SK-N-SH (cell line): Measurements from ENCODE around the gene KCNIP4. TPM values are rescaled to one million over a fixed set of nuclear protein-coding genes. Genes with fewer than 3 reads are reported as not detected.

ENCODE experiments used
- CTCF ChIA-PET: fragments of 300-600, 350-600 bp; formaldehyde crosslinking; extraction: SDS; loops from one replicate; lab custom pipeline; 2021; lab: Yijun Ruan, JAX
- POLR2A ChIA-PET: fragments of 350-600 bp; sonication (Branson Sonifier 250); formaldehyde crosslinking; extraction: SDS; loops from one replicate; lab custom pipeline; 2020; ENCODE audit warnings: antibody characterized with exemption, inconsistent platforms; lab: Yijun Ruan, JAX
- DNase-seq: peaks from one replicate; pipeline ENCODE4 v3.0.0; 2012
- H2AFZ ChIP-seq: fragments of 200-600 bp; sonication (generic); 2 replicates; pipeline ENCODE4 v1.8.1; 2016; ENCODE audit warnings: antibody characterized with exemption, mild to moderate bottlenecking, low read depth
- H3F3A ChIP-seq: fragments of 200-600 bp; sonication (generic); replicated peaks from 2 replicates; pipeline ENCODE3; 2016; ENCODE audit warnings: antibody characterized with exemption, mild to moderate bottlenecking; ENCODE audit not compliant: insufficient read depth
- H3K27ac ChIP-seq, 2 experiments: fragments of 200-500 bp in 1 of 2; fragments of 200-600 bp in 1 of 2; sonication (Bioruptor generic) in 1 of 2; sonication (generic), shearing (Covaris generic) in 1 of 2; 2 replicates each; pipeline versions ENCODE4 v1.5.1 to v1.6.1; 2014 to 2016; ENCODE audit warnings: low read depth in 2 of 2, inconsistent platforms in 1 of 2, low read length in 1 of 2, mild to moderate bottlenecking in 1 of 2, mixed read lengths in 1 of 2
- H3K27me3 ChIP-seq: fragments of 200-600 bp; sonication (generic), shearing (Covaris generic); 2 replicates; pipeline ENCODE4 v1.6.1; 2016; ENCODE audit warnings: mixed run types; ENCODE audit not compliant: insufficient read depth
- H3K36me3 ChIP-seq, 2 experiments: fragments of 200-500 bp in 1 of 2; fragments of 200-600 bp in 1 of 2; sonication (Bioruptor generic) in 1 of 2; sonication (generic) in 1 of 2; replicated peaks in 1 of 2; 2 replicates each; pipeline versions ENCODE3 to v1.5.1; 2014 to 2016; ENCODE audit warnings: low read length in 1 of 2, mild to moderate bottlenecking in 1 of 2; ENCODE audit not compliant: insufficient read depth in 2 of 2, control insufficient read depth in 1 of 2
- H3K4me1 ChIP-seq, 2 experiments: fragments of 200-500 bp in 1 of 2; fragments of 200-600 bp in 1 of 2; sonication (Bioruptor generic) in 1 of 2; sonication (generic), shearing (Covaris generic) in 1 of 2; 2 replicates each; pipeline versions ENCODE4 v1.5.1 to v1.6.1; 2014 to 2016; ENCODE audit warnings: low read depth in 1 of 2, low read length in 1 of 2, mixed run types in 1 of 2; ENCODE audit not compliant: insufficient read depth in 2 of 2, control insufficient read depth in 1 of 2
- H3K4me2 ChIP-seq: fragments of 200-600 bp; sonication (generic), shearing (Covaris generic); 2 replicates; pipeline ENCODE4 v1.6.1; 2017; ENCODE audit warnings: mixed run types
- H3K4me3 ChIP-seq, 2 experiments: fragments of 200-500 bp in 1 of 2; fragments of 200-600 bp in 1 of 2; sonication (Bioruptor generic) in 1 of 2; sonication (generic), shearing (Covaris generic) in 1 of 2; 2 replicates each; pipeline versions ENCODE4 v1.5.1 to v1.8.1; 2014 to 2016; ENCODE audit warnings: low read depth in 2 of 2, inconsistent platforms in 1 of 2, low read length in 1 of 2, mild to moderate bottlenecking in 1 of 2, mixed read lengths in 1 of 2, moderate library complexity in 1 of 2
- H3K79me2 ChIP-seq: fragments of 200-600 bp; sonication (generic); 2 replicates; pipeline ENCODE4 v1.8.1; 2017; ENCODE audit warnings: mild to moderate bottlenecking; ENCODE audit not compliant: insufficient read depth
- H3K9ac ChIP-seq: fragments of 200-600 bp; sonication (generic); 2 replicates; pipeline ENCODE4 v1.6.1; 2017; ENCODE audit warnings: mixed run types
- H3K9me2 ChIP-seq: fragments of 200-600 bp; sonication (generic); 2 replicates; pipeline ENCODE4 v1.6.1; 2017; ENCODE audit warnings: mixed run types
- H3K9me3 ChIP-seq: fragments of 200-600 bp; sonication (generic); 2 replicates; pipeline ENCODE4 v1.6.1; 2017; ENCODE audit warnings: mixed run types, mild to moderate bottlenecking, moderate library complexity
- H4K20me1 ChIP-seq: fragments of 200-600 bp; sonication (generic); 2 replicates; pipeline ENCODE4 v1.6.1; 2017; ENCODE audit warnings: mild to moderate bottlenecking, mixed run types; ENCODE audit not compliant: insufficient read depth
- CTCF ChIP-seq: fragments of 200-600 bp; sonication (generic); IDR thresholded peaks from 2 replicates; pipeline ENCODE4 v1.6.1; 2017; ENCODE audit warnings: antibody characterized with exemption, mild to moderate bottlenecking, moderate library complexity
- EP300 ChIP-seq, 2 experiments: IDR thresholded peaks; 2 replicates each; pipeline versions ENCODE4 v1.4.0 to v1.6.1; 2012; ENCODE audit warnings: borderline replicate concordance in 1 of 2, low read depth in 1 of 2, low read length in 1 of 2
- EZH2phosphoT487 ChIP-seq: fragments of 200-600 bp; sonication (generic); IDR thresholded peaks from 2 replicates; pipeline ENCODE4 v1.6.1; 2017; ENCODE audit warnings: low read depth, mixed run types, mild to moderate bottlenecking, antibody characterized with exemption, moderate library complexity, borderline replicate concordance
- FOSL2 ChIP-seq: IDR thresholded peaks from 2 replicates; pipeline ENCODE4 v1.4.0; 2012; ENCODE audit warnings: low read depth, mild to moderate bottlenecking, moderate library complexity, borderline replicate concordance
- FOXJ3 ChIP-seq: sonication (generic); formaldehyde crosslinking; IDR thresholded peaks from 2 replicates; pipeline ENCODE4 v1.5.1; 2020; ENCODE audit warnings: mild to moderate bottlenecking, missing genetic modification reagents
- FOXM1 ChIP-seq: IDR thresholded peaks from 2 replicates; pipeline ENCODE4 v1.4.0; 2012; ENCODE audit warnings: low read depth, mild to moderate bottlenecking
- GABPA ChIP-seq: IDR thresholded peaks from 2 replicates; pipeline ENCODE4 v1.4.0; 2012; ENCODE audit warnings: low read depth, mild to moderate bottlenecking
- GATA2 ChIP-seq: sonication (generic); formaldehyde crosslinking; IDR thresholded peaks from 2 replicates; pipeline ENCODE4 v1.5.0; 2020; ENCODE audit warnings: mild to moderate bottlenecking, missing genetic modification reagents
- NFIC ChIP-seq: IDR thresholded peaks from 2 replicates; pipeline ENCODE4 v1.4.0; 2012; ENCODE audit warnings: borderline replicate concordance
- NRF1 ChIP-seq: IDR thresholded peaks from 2 replicates; pipeline ENCODE4 v1.6.1; 2012; ENCODE audit warnings: low read depth, mild to moderate bottlenecking, low read length
- POLR2AphosphoS5 ChIP-seq: IDR thresholded peaks from 2 replicates; pipeline ENCODE4 v1.6.1; 2012; ENCODE audit warnings: low read depth, low read length
- RAD21 ChIP-seq: IDR thresholded peaks from 2 replicates; pipeline ENCODE4 v1.6.1; 2012; ENCODE audit warnings: mild to moderate bottlenecking, low read length
- RCOR1 ChIP-seq: fragments of 150-350 bp; IDR thresholded peaks from 2 replicates; pipeline ENCODE4 v1.6.1; 2017; ENCODE audit warnings: antibody characterized with exemption, low read length
- RFX5 ChIP-seq: IDR thresholded peaks from 2 replicates; pipeline ENCODE4 v1.6.1; 2012; ENCODE audit warnings: mild to moderate bottlenecking, improper control_type of control experiment, low read length
- RXRA ChIP-seq: IDR thresholded peaks from 2 replicates; pipeline ENCODE4 v1.4.0; 2012; ENCODE audit warnings: low read depth, mild to moderate bottlenecking, borderline replicate concordance
- USF1 ChIP-seq: IDR thresholded peaks from 2 replicates; pipeline ENCODE4 v1.4.0; 2012; ENCODE audit warnings: low read depth, borderline replicate concordance
- USF2 ChIP-seq: fragments of 150-350 bp; IDR thresholded peaks from 2 replicates; pipeline ENCODE4 v1.6.1; 2017; ENCODE audit warnings: antibody characterized with exemption, low read length, low read depth, borderline replicate concordance
- ZBTB33 ChIP-seq: IDR thresholded peaks from 2 replicates; pipeline ENCODE4 v1.4.0; 2012; ENCODE audit warnings: low read depth, borderline replicate concordance
- WGBS: methylation state at CpG from one replicate; pipeline ENCODE4 v1.1.6; 2017; ENCODE audit warnings: low lambda C conversion rate; 5-methylcytosine and 5-hydroxymethylcytosine counted together
- polyA plus RNA-seq, 3 experiments: library from polyadenylated mRNA; depleted of rRNA; stranded (reverse); fragments of >200 nt; gene quantifications; 2 replicates each; pipeline ENCODE4 v1.2.3, GENCODE V29; 2012

The KCNIP4 gene
- polyA plus RNA-seq, 1 of the 3 experiments (the other 2 are of a cell fraction) = 0.18 TPM

GRCh38 chr4:21467551-21467950 lies 481.0 kb downstream of the KCNIP4 start:
- H3F3A ChIP-seq = no peaks in the 10 kb centered on the region
- H3K4me1 ChIP-seq = peaks cover 0 to 16% of the 10 kb centered on the region in 2 experiments; a peak in 2 of 4 replicates
- no peak overlapping the region for H2AFZ ChIP-seq
- DNase-seq = no peak
- H3K9me2 ChIP-seq = no peaks in the 10 kb centered on the region
- WGBS = 48% methylated on average over 4 of the region's 4 CpGs
- H3K79me2 ChIP-seq = no peaks in the 10 kb centered on the region
- no peak overlapping the region for H3K27ac ChIP-seq
- ChIA-PET CTCF (interaction anchor here (1.0 to 6.2 kb wide), 3 partner anchors 11 to 692 kb away, joined by 3 to 80 read pairs (median 5); no protein-coding TSS in a partner anchor), POLR2A (no interaction called here)
- H3K9ac ChIP-seq = no peak overlapping the region
- no peak overlapping the region for H3K4me2 ChIP-seq
- no peak overlapping the region for H3K4me3 ChIP-seq
- H3K9me3 ChIP-seq = no peaks in the 10 kb centered on the region
- H4K20me1 ChIP-seq = no peaks in the 10 kb centered on the region
- no peaks in the 10 kb centered on the region for H3K27me3 ChIP-seq
- TF ChIP-seq FOXJ3 (no peak), EZH2phosphoT487 (no peak), RAD21 (no peak), RXRA (no peak), GATA2 (no peak), FOSL2 (no peak), USF1 (no peak), USF2 (no peak), NFIC (no peak), GABPA (no peak), POLR2AphosphoS5 (no peak), RFX5 (no peak), ZBTB33 (no peak), FOXM1 (no peak), RCOR1 (no peak), CTCF (no peak), NRF1 (no peak), EP300 (IDR thresholded peaks at IDR 0.05; ENCODE audit: borderline replicate concordance in 1 of 2, low read depth in 1 of 2, low read length in 1 of 2) (no peak)
- no peaks in the 10 kb centered on the region for H3K36me3 ChIP-seq
